PFSK-1 (cell line): ENCODE data around the gene CFAP77.

Source experiments
- FOXP2 ChIP-seq: optimal IDR thresholded peaks from 2 replicates; pipeline ENCODE3; 2011; ENCODE audit warnings: borderline replicate concordance, control low read depth, inconsistent platforms; ENCODE audit not compliant: insufficient read depth; ENCODE audit errors: extremely low read length, extremely low read depth
- POLR2AphosphoS5 ChIP-seq: IDR thresholded peaks from 2 replicates; pipeline ENCODE4 v1.6.1; 2012; ENCODE audit warnings: low read depth, mild to moderate bottlenecking, control low read depth, low read length, moderate library complexity
- SIN3A ChIP-seq: IDR thresholded peaks from 2 replicates; pipeline ENCODE4 v1.6.1; 2012; ENCODE audit warnings: mild to moderate bottlenecking, low read length, moderate library complexity, borderline replicate concordance; ENCODE audit not compliant: insufficient read depth
- TAF1 ChIP-seq: IDR thresholded peaks from 2 replicates; pipeline ENCODE4 v1.6.1; 2012; ENCODE audit warnings: low read length, control low read depth, borderline replicate concordance; ENCODE audit not compliant: insufficient read depth
- TF ChIP-seq, protein P1 (sequence below), 2 experiments: IDR thresholded peaks; 2 replicates each; pipeline versions ENCODE4 v1.6.1 to v1.8.0; 2011 to 2012; ENCODE audit warnings: low read depth in 2 of 2, low read length in 2 of 2, control low read depth in 1 of 2, inconsistent platforms in 1 of 2, mild to moderate bottlenecking in 1 of 2, moderate library complexity in 1 of 2; ENCODE audit not compliant: insufficient read depth in 1 of 2

CFAP77 gene

DNA sequence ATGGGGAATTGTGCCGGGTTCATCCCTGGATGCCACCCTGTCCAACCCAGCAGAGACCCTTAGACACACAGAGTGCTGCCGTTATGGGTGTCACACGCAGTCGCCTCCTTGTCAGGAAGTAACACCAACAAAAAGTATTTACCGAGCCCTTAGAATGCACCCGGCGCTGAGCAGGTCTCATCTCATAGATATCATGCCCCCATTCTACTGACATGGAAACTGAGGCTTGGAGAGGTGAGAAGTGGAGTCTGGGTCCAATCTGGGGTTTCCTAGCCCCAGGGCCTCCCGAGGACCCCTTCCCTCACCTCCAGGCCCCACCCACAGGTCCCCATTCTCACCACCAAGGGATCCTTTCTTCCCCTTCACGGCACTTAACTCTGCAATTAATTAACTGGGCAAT is 135.6 kb downstream of the CFAP77 start:
- TF ChIP-seq TAF1 (no peak), POLR2AphosphoS5 (no peak), SIN3A (no peak), FOXP2 (no peak)
- TF ChIP-seq, protein P1, sequence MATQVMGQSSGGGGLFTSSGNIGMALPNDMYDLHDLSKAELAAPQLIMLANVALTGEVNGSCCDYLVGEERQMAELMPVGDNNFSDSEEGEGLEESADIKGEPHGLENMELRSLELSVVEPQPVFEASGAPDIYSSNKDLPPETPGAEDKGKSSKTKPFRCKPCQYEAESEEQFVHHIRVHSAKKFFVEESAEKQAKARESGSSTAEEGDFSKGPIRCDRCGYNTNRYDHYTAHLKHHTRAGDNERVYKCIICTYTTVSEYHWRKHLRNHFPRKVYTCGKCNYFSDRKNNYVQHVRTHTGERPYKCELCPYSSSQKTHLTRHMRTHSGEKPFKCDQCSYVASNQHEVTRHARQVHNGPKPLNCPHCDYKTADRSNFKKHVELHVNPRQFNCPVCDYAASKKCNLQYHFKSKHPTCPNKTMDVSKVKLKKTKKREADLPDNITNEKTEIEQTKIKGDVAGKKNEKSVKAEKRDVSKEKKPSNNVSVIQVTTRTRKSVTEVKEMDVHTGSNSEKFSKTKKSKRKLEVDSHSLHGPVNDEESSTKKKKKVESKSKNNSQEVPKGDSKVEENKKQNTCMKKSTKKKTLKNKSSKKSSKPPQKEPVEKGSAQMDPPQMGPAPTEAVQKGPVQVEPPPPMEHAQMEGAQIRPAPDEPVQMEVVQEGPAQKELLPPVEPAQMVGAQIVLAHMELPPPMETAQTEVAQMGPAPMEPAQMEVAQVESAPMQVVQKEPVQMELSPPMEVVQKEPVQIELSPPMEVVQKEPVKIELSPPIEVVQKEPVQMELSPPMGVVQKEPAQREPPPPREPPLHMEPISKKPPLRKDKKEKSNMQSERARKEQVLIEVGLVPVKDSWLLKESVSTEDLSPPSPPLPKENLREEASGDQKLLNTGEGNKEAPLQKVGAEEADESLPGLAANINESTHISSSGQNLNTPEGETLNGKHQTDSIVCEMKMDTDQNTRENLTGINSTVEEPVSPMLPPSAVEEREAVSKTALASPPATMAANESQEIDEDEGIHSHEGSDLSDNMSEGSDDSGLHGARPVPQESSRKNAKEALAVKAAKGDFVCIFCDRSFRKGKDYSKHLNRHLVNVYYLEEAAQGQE (IDR thresholded peaks at IDR 0.05; ENCODE audit: insufficient read depth in 1 of 2, low read depth in 2 of 2, low read length in 2 of 2) = no peak

DNA sequence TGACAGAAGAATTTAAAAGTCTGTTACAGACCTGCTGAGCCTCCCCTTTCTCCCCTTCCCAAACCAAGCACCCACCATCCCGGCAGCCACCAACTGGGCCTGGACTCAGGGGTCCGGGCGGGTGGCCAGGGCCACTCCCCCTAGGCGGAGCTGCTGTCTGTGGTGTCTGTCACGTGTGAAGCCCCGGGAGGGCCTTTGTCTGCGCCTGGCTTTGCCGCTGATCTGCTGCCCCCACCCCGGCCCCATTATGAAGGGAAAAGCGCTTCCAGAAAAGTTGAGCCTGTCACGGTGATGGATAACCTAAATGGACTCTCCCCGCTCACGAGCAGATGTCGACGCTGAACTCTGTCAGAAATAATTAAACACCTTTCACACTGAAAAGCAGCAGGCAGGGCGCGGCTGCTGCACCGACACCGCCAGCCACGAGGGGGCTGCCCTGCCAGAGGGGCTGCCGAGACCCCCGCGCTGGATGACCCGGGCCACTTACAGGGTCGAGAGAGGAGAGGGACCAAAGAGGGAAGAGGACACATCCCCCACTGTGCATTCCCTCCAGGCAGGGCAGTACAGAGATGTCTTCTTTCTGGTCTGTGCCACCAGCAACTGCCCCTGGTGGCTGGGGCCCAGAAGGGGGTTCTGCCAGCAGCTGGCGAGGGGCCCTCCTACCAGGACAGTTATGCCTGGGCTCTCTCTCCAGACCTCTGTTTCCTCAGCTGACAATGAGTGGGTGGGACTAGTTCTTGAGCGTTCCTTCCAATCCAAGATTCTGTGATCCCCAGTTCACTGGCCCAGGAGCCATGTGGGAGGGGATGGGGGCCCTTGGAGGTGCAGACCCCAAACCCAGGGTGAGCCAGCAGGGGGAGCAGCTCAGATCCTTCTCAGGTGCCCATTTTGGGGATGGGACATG is 136.4 kb downstream of the CFAP77 start:
- TF ChIP-seq FOXP2 (no peak), SIN3A (no peak), POLR2AphosphoS5 (no peak), TAF1 (no peak)
- TF ChIP-seq, protein P1 (IDR thresholded peaks at IDR 0.05; ENCODE audit: insufficient read depth in 1 of 2, low read depth in 2 of 2, low read length in 2 of 2) = no peak

DNA sequence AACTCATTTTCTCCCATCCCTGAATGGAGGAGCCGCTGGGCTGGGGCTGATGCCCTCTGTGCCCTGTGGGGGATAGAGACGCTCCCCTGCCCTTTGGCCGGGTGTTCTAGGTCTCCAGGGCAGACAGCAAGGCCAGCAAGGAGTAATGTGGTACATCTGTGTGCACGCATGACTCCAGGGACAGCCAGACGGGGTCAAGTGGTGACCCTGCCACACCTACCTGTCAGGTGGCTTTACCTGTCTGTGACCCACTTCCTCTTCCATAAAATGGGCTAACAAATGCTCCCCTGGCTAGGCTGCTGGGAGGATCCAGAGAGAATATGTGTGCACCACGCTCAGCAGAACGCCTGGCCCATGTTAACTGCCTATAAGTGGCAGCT is 137.0 kb downstream of the CFAP77 start:
- TF ChIP-seq, protein P1 (IDR thresholded peaks at IDR 0.05; ENCODE audit: insufficient read depth in 1 of 2, low read depth in 2 of 2, low read length in 2 of 2) = no peak
- TF ChIP-seq TAF1 = no peak
- no peak for TF ChIP-seq POLR2AphosphoS5
- TF ChIP-seq SIN3A = no peak
- TF ChIP-seq FOXP2 = no peak

DNA sequence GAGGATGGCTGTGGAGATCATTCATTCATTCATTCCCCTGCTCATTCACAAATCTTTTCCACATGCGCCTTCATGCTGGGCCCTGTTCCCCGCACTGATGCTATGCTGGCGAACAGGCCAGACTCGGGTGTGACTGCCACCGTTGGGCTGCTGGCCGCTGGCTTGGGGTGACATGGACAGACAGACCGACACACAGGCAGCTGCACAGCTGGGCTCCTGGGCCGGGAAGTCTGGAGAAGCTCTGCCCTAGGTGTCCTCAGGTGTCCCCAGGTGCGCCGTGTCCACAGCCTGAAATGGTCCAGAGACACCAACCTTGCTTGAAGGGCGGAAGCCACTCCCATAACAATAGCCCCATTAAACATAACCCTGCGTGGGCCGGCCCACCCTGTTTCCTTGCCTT is 137.4 kb downstream of the CFAP77 start:
- TF ChIP-seq FOXP2 = no peak
- TF ChIP-seq, protein P1 (IDR thresholded peaks at IDR 0.05; ENCODE audit: insufficient read depth in 1 of 2, low read depth in 2 of 2, low read length in 2 of 2) = no peak
